ENCODE measurements around the gene RAVER2.
A peak's percentile ranks its signal among the peaks of the same experiment; 100 is the strongest.
"Not testable (repeated sequence)": the region's sequence is repeated elsewhere in the genome, so short reads cannot be mapped to it uniquely, and the experiment has no call there.

RAVER2 gene, protein sequence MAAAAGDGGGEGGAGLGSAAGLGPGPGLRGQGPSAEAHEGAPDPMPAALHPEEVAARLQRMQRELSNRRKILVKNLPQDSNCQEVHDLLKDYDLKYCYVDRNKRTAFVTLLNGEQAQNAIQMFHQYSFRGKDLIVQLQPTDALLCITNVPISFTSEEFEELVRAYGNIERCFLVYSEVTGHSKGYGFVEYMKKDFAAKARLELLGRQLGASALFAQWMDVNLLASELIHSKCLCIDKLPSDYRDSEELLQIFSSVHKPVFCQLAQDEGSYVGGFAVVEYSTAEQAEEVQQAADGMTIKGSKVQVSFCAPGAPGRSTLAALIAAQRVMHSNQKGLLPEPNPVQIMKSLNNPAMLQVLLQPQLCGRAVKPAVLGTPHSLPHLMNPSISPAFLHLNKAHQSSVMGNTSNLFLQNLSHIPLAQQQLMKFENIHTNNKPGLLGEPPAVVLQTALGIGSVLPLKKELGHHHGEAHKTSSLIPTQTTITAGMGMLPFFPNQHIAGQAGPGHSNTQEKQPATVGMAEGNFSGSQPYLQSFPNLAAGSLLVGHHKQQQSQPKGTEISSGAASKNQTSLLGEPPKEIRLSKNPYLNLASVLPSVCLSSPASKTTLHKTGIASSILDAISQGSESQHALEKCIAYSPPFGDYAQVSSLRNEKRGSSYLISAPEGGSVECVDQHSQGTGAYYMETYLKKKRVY

DNA sequence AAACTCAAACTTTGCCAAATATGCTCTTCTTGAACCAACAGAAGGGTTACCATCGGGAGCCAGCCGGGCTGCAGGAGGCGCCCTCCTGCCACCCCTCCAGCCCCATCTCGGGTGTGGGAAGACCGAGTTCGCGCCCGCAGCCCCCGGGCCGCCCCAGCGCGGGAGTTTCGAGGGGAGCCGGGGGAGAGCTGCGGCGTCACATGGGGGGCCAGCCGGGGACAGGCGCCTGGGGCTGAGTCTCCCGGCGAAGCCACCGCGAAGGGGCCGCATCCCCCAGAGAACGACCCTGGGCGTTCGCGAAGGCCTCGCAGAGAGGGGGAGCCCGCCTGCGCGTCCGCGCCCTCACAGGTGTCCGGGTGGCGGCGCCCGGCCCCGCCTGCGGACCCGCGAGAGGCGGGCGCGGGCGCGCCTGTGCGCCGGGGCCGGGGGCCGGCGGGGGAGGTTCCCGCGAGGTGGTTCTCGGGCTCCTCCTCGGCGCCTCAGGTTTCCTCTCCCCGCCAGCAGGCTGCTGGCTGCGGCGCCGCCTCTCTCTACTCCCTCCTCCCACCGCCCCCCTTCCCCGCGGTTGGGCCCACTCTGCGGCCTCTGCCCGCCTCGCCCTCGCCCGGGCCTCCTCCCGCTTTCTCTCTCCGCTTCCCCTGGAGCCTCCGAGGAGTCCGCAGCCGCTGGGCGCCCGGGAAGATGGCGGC lies at the start of gene RAVER2:
RAVER2 (plus strand) TSS at position 584 of the 689 bp plus-strand sequence; CDS start at position 682, 98 bp downstream.
- no peaks in the 10 kb centered on the region for H3K9me3 ChIP-seq (ENCODE audit: control insufficient read depth in 1 of 2, low read length in 2 of 2)

DNA sequence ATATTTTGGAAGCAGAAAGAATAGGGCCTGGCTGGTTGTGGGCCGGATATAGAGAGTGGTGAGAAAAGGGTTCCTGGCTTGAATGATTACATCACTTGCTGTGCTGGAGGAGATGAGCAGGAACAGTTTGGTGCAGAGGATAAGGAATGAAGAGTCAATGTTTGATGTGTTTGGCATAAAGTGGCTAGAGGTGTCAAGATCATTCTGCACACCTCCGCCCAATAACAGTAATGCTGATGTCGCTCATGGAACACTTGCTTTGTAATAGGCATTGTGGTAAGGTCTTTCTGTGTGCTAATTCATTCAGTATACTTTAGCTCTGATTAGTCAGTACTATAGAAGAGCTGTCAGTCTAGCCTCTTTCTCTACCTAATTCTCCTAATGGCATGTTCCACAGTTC lies 48.0 kb upstream of the RAVER2 start:
- Histone ChIP-seq H3K9me3 (ENCODE audit: control insufficient read depth in 1 of 2, low read length in 2 of 2) (no peaks in the 10 kb centered on the region), H3K4me3 (ENCODE audit: low read depth in 1 of 2, low read length in 2 of 2) (no peak overlapping the region), H3K9ac (ENCODE audit: low read depth in 1 of 2, low read length in 2 of 2) (no peak overlapping the region)

More for the DNA sequence above, at the start of gene RAVER2:
- Histone ChIP-seq H3K27me3 (ENCODE audit: control insufficient read depth in 1 of 2, insufficient read depth in 2 of 2, low read length in 2 of 2) (no peaks in the 10 kb centered on the region), H3K36me3 (ENCODE audit: control insufficient read depth in 1 of 2, insufficient read depth in 2 of 2, low read length in 2 of 2) (no peaks in the 10 kb centered on the region), H3K4me3 (ENCODE audit: low read depth in 1 of 2, low read length in 2 of 2) (peak within 1 kb of the TSS; percentile 82 to 86), H3K4me1 (ENCODE audit: control insufficient read depth in 1 of 2, insufficient read depth in 2 of 2, low read length in 2 of 2) (peaks cover 0 to 4% of the 10 kb centered on the region in 2 donors), H3K27ac (ENCODE audit: low read depth, low read length) (peak within 1 kb of the TSS; percentile 80), H3K9ac (ENCODE audit: low read depth in 1 of 2, low read length in 2 of 2) (peak within 1 kb of the TSS; percentile 82 to 91)

DNA sequence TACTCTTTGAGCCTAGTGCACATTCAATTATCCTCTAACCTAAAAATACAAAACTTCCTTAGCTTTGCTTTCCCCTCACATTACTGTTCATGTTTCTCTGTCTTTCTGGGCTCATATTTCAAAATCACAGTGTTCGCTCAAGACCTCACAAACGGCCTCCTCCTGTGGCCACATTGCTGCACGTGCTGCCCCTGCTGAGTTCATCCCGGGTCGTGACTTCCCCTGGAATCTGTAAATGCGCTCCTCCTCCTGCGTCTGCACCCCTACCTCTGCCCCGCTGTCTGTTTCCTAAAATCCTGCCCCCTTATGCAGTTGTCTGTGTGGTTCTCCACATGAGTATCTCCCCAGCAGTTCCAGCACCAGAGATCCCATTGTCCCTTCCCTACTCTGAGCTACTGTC lies 45.5 kb upstream of the RAVER2 start:
- H3K9ac ChIP-seq (ENCODE audit: low read depth in 1 of 2, low read length in 2 of 2) = no peak overlapping the region
- H3K4me3 ChIP-seq (ENCODE audit: low read depth in 1 of 2, low read length in 2 of 2) = no peak overlapping the region
- H3K27me3 ChIP-seq (ENCODE audit: control insufficient read depth in 1 of 2, insufficient read depth in 2 of 2, low read length in 2 of 2) = no peaks in the 10 kb centered on the region
- no peaks in the 10 kb centered on the region for H3K36me3 ChIP-seq (ENCODE audit: control insufficient read depth in 1 of 2, insufficient read depth in 2 of 2, low read length in 2 of 2)
- no peaks in the 10 kb centered on the region for H3K4me1 ChIP-seq (ENCODE audit: control insufficient read depth in 1 of 2, insufficient read depth in 2 of 2, low read length in 2 of 2)
- H3K27ac ChIP-seq (ENCODE audit: low read depth, low read length) = no peak overlapping the region
- no peaks in the 10 kb centered on the region for H3K9me3 ChIP-seq (ENCODE audit: control insufficient read depth in 1 of 2, low read length in 2 of 2)

More for the DNA sequence above, 48.0 kb upstream of the RAVER2 start:
- H3K27me3 ChIP-seq (ENCODE audit: control insufficient read depth in 1 of 2, insufficient read depth in 2 of 2, low read length in 2 of 2) = no peaks in the 10 kb centered on the region
- no peaks in the 10 kb centered on the region for H3K36me3 ChIP-seq (ENCODE audit: control insufficient read depth in 1 of 2, insufficient read depth in 2 of 2, low read length in 2 of 2)
- no peak overlapping the region for H3K27ac ChIP-seq (ENCODE audit: low read depth, low read length)
- H3K4me1 ChIP-seq (ENCODE audit: control insufficient read depth in 1 of 2, insufficient read depth in 2 of 2, low read length in 2 of 2) = no peaks in the 10 kb centered on the region

DNA sequence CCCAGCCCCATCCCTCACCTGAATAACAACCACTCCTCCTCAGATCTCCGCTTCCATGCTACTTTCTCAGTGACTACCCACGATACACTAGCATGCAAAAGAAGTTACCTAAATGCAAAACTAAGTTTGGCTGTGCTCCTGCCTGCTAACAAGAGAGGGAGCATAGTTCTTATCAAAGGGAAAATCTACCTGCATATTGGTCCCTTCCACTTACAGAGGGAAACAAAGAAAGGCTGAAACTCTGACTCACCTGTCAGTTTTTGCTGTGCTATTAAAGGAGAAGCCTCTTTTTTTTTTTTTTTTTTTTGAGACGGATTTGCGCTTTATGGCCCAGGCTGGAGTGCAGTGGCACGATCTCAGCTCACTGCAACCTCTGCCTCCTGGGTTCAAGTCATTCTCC lies 43.8 kb upstream of the RAVER2 start:
- Histone ChIP-seq H3K36me3 (ENCODE audit: control insufficient read depth in 1 of 2, insufficient read depth in 2 of 2, low read length in 2 of 2) (no peaks in the 10 kb centered on the region), H3K9me3 (ENCODE audit: control insufficient read depth in 1 of 2, low read length in 2 of 2) (no peaks in the 10 kb centered on the region), H3K9ac (ENCODE audit: low read depth in 1 of 2, low read length in 2 of 2) (no peak overlapping the region), H3K4me3 (ENCODE audit: low read depth in 1 of 2, low read length in 2 of 2) (no peak overlapping the region), H3K4me1 (ENCODE audit: control insufficient read depth in 1 of 2, insufficient read depth in 2 of 2, low read length in 2 of 2) (no peaks in the 10 kb centered on the region), H3K27me3 (ENCODE audit: control insufficient read depth in 1 of 2, insufficient read depth in 2 of 2, low read length in 2 of 2) (no peaks in the 10 kb centered on the region), H3K27ac (ENCODE audit: low read depth, low read length) (no peak overlapping the region)

DNA sequence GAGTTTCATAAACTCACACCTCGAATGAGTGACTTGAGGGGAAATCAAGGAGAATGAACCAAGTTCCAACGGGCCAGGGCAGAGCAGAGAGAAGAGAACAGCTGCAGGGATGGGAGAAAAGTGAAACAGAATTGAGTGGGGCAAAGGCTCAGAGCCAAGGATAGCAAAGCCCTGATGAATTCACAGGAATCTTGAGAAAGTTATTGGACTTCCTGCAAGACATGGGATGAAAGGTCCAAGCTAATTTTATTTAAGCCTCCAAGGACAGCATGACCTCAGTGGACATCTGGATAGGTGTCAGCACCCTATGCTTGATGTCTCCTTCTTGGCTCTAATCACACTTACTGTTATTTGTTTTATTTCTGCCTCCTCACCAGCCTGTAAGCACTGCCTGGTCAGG lies 43.0 kb upstream of the RAVER2 start:
- H3K36me3 ChIP-seq (ENCODE audit: control insufficient read depth in 1 of 2, insufficient read depth in 2 of 2, low read length in 2 of 2) = no peaks in the 10 kb centered on the region
- H3K27me3 ChIP-seq (ENCODE audit: control insufficient read depth in 1 of 2, insufficient read depth in 2 of 2, low read length in 2 of 2) = no peaks in the 10 kb centered on the region
- no peak overlapping the region for H3K4me3 ChIP-seq (ENCODE audit: low read depth in 1 of 2, low read length in 2 of 2)
- no peak overlapping the region for H3K27ac ChIP-seq (ENCODE audit: low read depth, low read length)
- H3K4me1 ChIP-seq (ENCODE audit: control insufficient read depth in 1 of 2, insufficient read depth in 2 of 2, low read length in 2 of 2) = no peaks in the 10 kb centered on the region
- no peak overlapping the region for H3K9ac ChIP-seq (ENCODE audit: low read depth in 1 of 2, low read length in 2 of 2)
- no peaks in the 10 kb centered on the region for H3K9me3 ChIP-seq (ENCODE audit: control insufficient read depth in 1 of 2, low read length in 2 of 2)

DNA sequence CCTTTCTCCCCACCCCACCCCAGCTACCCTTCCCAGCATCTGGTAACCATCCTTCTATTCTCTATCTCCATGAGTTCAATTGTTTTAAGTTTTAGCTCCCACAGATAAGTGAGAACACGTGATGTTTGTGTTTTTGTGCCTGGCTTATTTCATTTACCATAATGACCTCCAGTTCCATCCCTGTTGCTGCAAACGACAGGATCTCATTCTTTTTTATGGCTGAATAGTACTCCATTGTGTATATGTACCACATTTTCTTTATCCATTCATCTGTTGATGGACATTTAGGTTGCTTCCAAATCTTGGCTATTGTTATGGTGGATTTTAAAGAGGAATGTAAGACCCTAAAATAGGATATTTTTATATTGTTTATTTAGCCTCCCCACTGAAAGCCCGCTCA lies 42.2 kb upstream of the RAVER2 start:
- H3K4me3 ChIP-seq (ENCODE audit: low read depth in 1 of 2, low read length in 2 of 2); H3K9me3 ChIP-seq (ENCODE audit: control insufficient read depth in 1 of 2, low read length in 2 of 2); H3K36me3 ChIP-seq (ENCODE audit: control insufficient read depth in 1 of 2, insufficient read depth in 2 of 2, low read length in 2 of 2); H3K27me3 ChIP-seq (ENCODE audit: control insufficient read depth in 1 of 2, insufficient read depth in 2 of 2, low read length in 2 of 2); H3K9ac ChIP-seq (ENCODE audit: low read depth in 1 of 2, low read length in 2 of 2); H3K4me1 ChIP-seq (ENCODE audit: control insufficient read depth in 1 of 2, insufficient read depth in 2 of 2, low read length in 2 of 2); H3K27ac ChIP-seq (ENCODE audit: low read depth, low read length): not testable (repeated sequence)

DNA sequence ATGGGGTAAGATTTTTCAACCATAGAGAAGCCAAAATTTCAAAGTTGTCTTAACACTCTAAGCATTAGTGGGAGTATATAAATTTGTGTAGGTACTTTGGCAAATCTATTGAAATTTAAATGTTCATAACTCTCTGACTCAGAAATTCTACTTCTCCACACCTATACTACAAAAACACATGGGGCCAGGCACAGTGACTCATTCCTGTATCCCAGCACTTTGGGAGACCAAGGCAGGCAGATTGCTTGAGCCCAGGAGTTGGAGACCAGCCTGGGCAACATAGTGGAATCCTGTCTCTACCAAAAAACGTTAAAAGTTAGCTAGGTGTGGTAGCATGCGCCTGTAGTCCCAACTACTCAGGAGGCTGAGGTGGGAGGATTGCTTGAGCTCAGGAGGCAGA lies 41.3 kb upstream of the RAVER2 start:
- Histone ChIP-seq H3K4me3 (ENCODE audit: low read depth in 1 of 2, low read length in 2 of 2) (no peak overlapping the region), H3K27me3 (ENCODE audit: control insufficient read depth in 1 of 2, insufficient read depth in 2 of 2, low read length in 2 of 2) (no peaks in the 10 kb centered on the region), H3K36me3 (ENCODE audit: control insufficient read depth in 1 of 2, insufficient read depth in 2 of 2, low read length in 2 of 2) (no peaks in the 10 kb centered on the region), H3K9ac (ENCODE audit: low read depth in 1 of 2, low read length in 2 of 2) (no peak overlapping the region), H3K9me3 (ENCODE audit: control insufficient read depth in 1 of 2, low read length in 2 of 2) (no peaks in the 10 kb centered on the region), H3K27ac (ENCODE audit: low read depth, low read length) (no peak overlapping the region), H3K4me1 (ENCODE audit: control insufficient read depth in 1 of 2, insufficient read depth in 2 of 2, low read length in 2 of 2) (no peaks in the 10 kb centered on the region)

DNA sequence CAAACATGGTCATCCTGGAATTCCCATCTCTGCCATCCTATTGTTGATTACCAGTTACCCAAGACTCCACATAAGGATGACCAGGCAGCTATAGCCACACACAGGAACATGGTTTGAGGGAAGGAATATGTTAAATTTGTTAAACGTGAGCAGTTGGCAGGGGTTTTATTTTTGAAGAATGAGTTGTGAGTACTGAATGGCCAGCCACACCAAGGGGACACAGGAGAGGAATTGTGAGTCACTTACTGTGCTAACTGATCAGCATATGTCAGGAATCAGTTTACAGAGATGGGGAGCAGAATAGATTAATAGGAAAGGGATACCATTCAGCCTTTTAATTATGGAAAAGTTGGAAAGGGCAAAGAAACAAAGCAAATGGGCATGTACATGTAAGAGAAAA lies 39.3 kb upstream of the RAVER2 start:
- no peaks in the 10 kb centered on the region for H3K4me1 ChIP-seq (ENCODE audit: control insufficient read depth in 1 of 2, insufficient read depth in 2 of 2, low read length in 2 of 2)
- no peaks in the 10 kb centered on the region for H3K27me3 ChIP-seq (ENCODE audit: control insufficient read depth in 1 of 2, insufficient read depth in 2 of 2, low read length in 2 of 2)
- H3K27ac ChIP-seq (ENCODE audit: low read depth, low read length) = no peak overlapping the region
- H3K9ac ChIP-seq (ENCODE audit: low read depth in 1 of 2, low read length in 2 of 2) = no peak overlapping the region
- H3K9me3 ChIP-seq (ENCODE audit: control insufficient read depth in 1 of 2, low read length in 2 of 2) = no peaks in the 10 kb centered on the region
- no peaks in the 10 kb centered on the region for H3K36me3 ChIP-seq (ENCODE audit: control insufficient read depth in 1 of 2, insufficient read depth in 2 of 2, low read length in 2 of 2)
- no peak overlapping the region for H3K4me3 ChIP-seq (ENCODE audit: low read depth in 1 of 2, low read length in 2 of 2)

DNA sequence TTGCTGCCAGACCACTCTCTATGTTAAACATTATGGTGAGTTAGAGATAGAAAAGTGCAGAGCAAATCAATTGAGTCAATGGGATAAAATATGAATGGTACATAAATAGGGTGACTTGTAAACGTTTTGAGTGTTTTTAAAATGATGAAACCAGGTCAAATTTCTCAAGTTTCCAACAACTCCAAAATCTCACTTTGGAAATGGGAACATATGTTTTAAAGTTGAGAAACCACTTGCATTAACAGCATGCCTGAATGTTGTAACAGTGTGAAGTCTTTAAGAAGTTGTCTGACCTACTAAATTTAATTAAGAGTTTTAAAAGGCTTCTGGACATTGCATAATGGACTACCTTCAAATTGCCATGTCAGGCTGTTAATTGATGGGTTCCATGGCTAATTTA lies 33.6 kb upstream of the RAVER2 start:
- no peak overlapping the region for H3K27ac ChIP-seq (ENCODE audit: low read depth, low read length)
- no peaks in the 10 kb centered on the region for H3K36me3 ChIP-seq (ENCODE audit: control insufficient read depth in 1 of 2, insufficient read depth in 2 of 2, low read length in 2 of 2)
- H3K4me3 ChIP-seq (ENCODE audit: low read depth in 1 of 2, low read length in 2 of 2) = no peak overlapping the region
- H3K9ac ChIP-seq (ENCODE audit: low read depth in 1 of 2, low read length in 2 of 2) = no peak overlapping the region
- H3K27me3 ChIP-seq (ENCODE audit: control insufficient read depth in 1 of 2, insufficient read depth in 2 of 2, low read length in 2 of 2) = no peaks in the 10 kb centered on the region
- no peaks in the 10 kb centered on the region for H3K9me3 ChIP-seq (ENCODE audit: control insufficient read depth in 1 of 2, low read length in 2 of 2)
- no peaks in the 10 kb centered on the region for H3K4me1 ChIP-seq (ENCODE audit: control insufficient read depth in 1 of 2, insufficient read depth in 2 of 2, low read length in 2 of 2)

DNA sequence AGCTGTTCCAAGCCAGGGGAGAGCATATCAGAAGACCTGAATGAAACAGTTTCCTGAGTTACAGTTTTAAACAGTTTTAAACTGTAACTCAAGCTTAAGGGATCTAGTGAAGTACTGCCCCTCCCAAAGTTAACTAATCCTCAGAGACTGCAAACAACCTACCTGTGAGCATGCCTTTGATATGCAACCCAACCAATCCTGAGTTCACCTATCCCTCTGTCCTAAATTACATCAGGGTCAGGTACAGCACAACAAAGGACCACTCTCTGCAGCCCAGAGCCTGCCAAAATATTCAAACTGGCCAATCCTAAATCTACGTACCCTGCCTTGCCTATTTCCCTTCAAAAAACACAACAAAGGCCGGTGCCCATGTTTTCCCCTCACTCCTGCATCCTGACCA lies 32.8 kb upstream of the RAVER2 start:
- no peak overlapping the region for H3K27ac ChIP-seq (ENCODE audit: low read depth, low read length)
- no peaks in the 10 kb centered on the region for H3K4me1 ChIP-seq (ENCODE audit: control insufficient read depth in 1 of 2, insufficient read depth in 2 of 2, low read length in 2 of 2)
- no peaks in the 10 kb centered on the region for H3K36me3 ChIP-seq (ENCODE audit: control insufficient read depth in 1 of 2, insufficient read depth in 2 of 2, low read length in 2 of 2)

More for the DNA sequence above, 32.8 kb upstream of the RAVER2 start:
- no peaks in the 10 kb centered on the region for H3K9me3 ChIP-seq (ENCODE audit: control insufficient read depth in 1 of 2, low read length in 2 of 2)
- no peak overlapping the region for H3K4me3 ChIP-seq (ENCODE audit: low read depth in 1 of 2, low read length in 2 of 2)
- no peak overlapping the region for H3K9ac ChIP-seq (ENCODE audit: low read depth in 1 of 2, low read length in 2 of 2)
- H3K27me3 ChIP-seq (ENCODE audit: control insufficient read depth in 1 of 2, insufficient read depth in 2 of 2, low read length in 2 of 2) = no peaks in the 10 kb centered on the region

Data from duodenal mucosa (tissue), 2 donors.